Measurements from ENCODE around the gene ATP9A. TPM values are rescaled to one million over a fixed set of nuclear protein-coding genes. Genes with fewer than 3 reads are reported as not detected.
A peak's percentile ranks its signal among the peaks of the same experiment; 100 is the strongest.

ATP9A gene
- total RNA-seq, 1 experiment from 2014 or later, result 12.1 TPM

- peaks cover 56 to 59% of the 10 kb centered on the region in 2 experiments for H3K4me1 Mint-ChIP-seq
- peak overlapping the region; percentile 92 for H3K27ac ChIP-seq (ENCODE audit: insufficient read length, low read depth, low read length)
- H4K8ac ChIP-seq (replicated peaks; ENCODE audit: insufficient read length, low read depth, low read length), result no peak overlapping the region
- no peak overlapping the region for H2BK5ac ChIP-seq (ENCODE audit: insufficient read length, low read length)
- no peak overlapping the region for H3K56ac ChIP-seq (ENCODE audit: insufficient read length, low read depth, low read length)
- peak overlapping the region; percentile 94 to 100 (median 99) for H3K27ac Mint-ChIP-seq
- no peaks in the 10 kb centered on the region; the same call in 1 of the 2 replicates for H3K27me3 Mint-ChIP-seq (ENCODE audit: low read depth)
- H3K4ac ChIP-seq (ENCODE audit: low read depth, low read length), result no peak overlapping the region
- no peak overlapping the region for H2BK120ac ChIP-seq (ENCODE audit: low read depth, low read length, poor library complexity, severe bottlenecking)
- H3K4me3 Mint-ChIP-seq, result peak overlapping the region; percentile 97 to 98
- peaks cover 52% of the 10 kb centered on the region for H3K79me2 ChIP-seq (ENCODE audit: insufficient read depth, low read length)
- H3K18ac ChIP-seq (ENCODE audit: insufficient read length, low read depth, low read length), result no peak overlapping the region
- H4K5ac ChIP-seq (ENCODE audit: insufficient read length, low read depth, low read length), result no peak overlapping the region
- H3K79me1 ChIP-seq (ENCODE audit: insufficient read depth, low read depth, low read length, poor library complexity, severe bottlenecking), result no peaks in the 10 kb centered on the region
- peaks cover 8% of the 10 kb centered on the region for H3K4me1 ChIP-seq (ENCODE audit: insufficient read depth, low read length)
- no peak overlapping the region for H2BK12ac ChIP-seq (ENCODE audit: insufficient read length, low read depth, low read length)
- H4K91ac ChIP-seq (ENCODE audit: insufficient read length, low read depth, low read length), result no peak overlapping the region
- no peak for TF ChIP-seq CTCF (conservative IDR thresholded peaks at IDR 0.05)
- no CpG with 5 or more reads among the region's 10 CpGs for WGBS (ENCODE audit: extremely low coverage, insufficient read length, low lambda C conversion rate)
- H3K9ac ChIP-seq (ENCODE audit: extremely low read depth, insufficient read length, low read length), result peak overlapping the region; percentile 26
- peak overlapping the region; percentile 81 for H3K4me2 ChIP-seq (ENCODE audit: insufficient read depth, insufficient read length, low read length)
- H3K23me2 ChIP-seq (ENCODE audit: insufficient read length, low read depth, low read length, poor library complexity, severe bottlenecking), result peaks cover 19% of the 10 kb centered on the region
- H3K14ac ChIP-seq (ENCODE audit: insufficient read depth, low read length), result no peak overlapping the region
- peaks cover 8 to 44% (median 30%) of the 10 kb centered on the region in 3 experiments for H3K36me3 Mint-ChIP-seq (ENCODE audit: insufficient read depth in 1 of 3, low read depth in 3 of 3)
- H4K20me1 ChIP-seq (ENCODE audit: control insufficient read depth, insufficient read depth, insufficient read length), result no peaks in the 10 kb centered on the region
- H2BK20ac ChIP-seq (ENCODE audit: low read depth, low read length, poor library complexity, severe bottlenecking), result no peak overlapping the region
- no peak overlapping the region for H3T11ph ChIP-seq (ENCODE audit: low read length)
- no peak overlapping the region for H2AK5ac ChIP-seq (ENCODE audit: insufficient read length, low read length)
- H3K9me3 ChIP-seq (ENCODE audit: control insufficient read depth, low read depth, low read length), result no peaks in the 10 kb centered on the region
- no peak overlapping the region for H2AFZ ChIP-seq (ENCODE audit: low read length)
- peaks cover 0 to 3% of the 10 kb centered on the region in 2 experiments; a peak in 3 of 5 replicates for H3K9me3 Mint-ChIP-seq
- no peak overlapping the region for H2BK15ac ChIP-seq (ENCODE audit: low read depth, low read length)
- H3K23ac ChIP-seq (ENCODE audit: insufficient read length, low read depth, low read length), result no peak overlapping the region
- DNase-seq, result no peak
- H3K27me3 ChIP-seq (ENCODE audit: insufficient read depth, low read length), result no peaks in the 10 kb centered on the region
Observed at GRCh38 chr20:51799401-51799860, 31.2 kb upstream of the ATP9A start.

Data from H9 (cell line).